ENCODE results near the gene HDAC9. TPM values are rescaled to one million over a fixed set of nuclear protein-coding genes. Genes with fewer than 3 reads are reported as not detected.

The HDAC9 gene
- total RNA-seq, 2 donors from 2014 or later, result 1.5 to 4.0 TPM

- Histone ChIP-seq H3K4me3 (ENCODE audit: low read length) (no peak overlapping the region), H3K9me3 (ENCODE audit: control insufficient read depth, low read length) (no peaks in the 10 kb centered on the region), H3K9ac (ENCODE audit: extremely low read depth, low read length, poor library complexity, severe bottlenecking) (no peak overlapping the region), H3K27me3 (ENCODE audit: control insufficient read depth, insufficient read depth, low read length, poor library complexity, severe bottlenecking) (no peaks in the 10 kb centered on the region), H3K4me1 (ENCODE audit: control insufficient read depth, insufficient read depth, low read length) (no peaks in the 10 kb centered on the region), H3K36me3 (ENCODE audit: control insufficient read depth, insufficient read depth, low read length) (no peaks in the 10 kb centered on the region), H3K27ac (ENCODE audit: low read depth, low read length) (no peak overlapping the region)
- Mint-ChIP-seq H3K9me3 (no peaks in the 10 kb centered on the region), H3K27ac (no peak overlapping the region), H3K4me1 (no peaks in the 10 kb centered on the region), H3K4me3 (no peak overlapping the region), H3K27me3 (ENCODE audit: insufficient read depth) (no peaks in the 10 kb centered on the region), H3K36me3 (ENCODE audit: low read depth) (no peaks in the 10 kb centered on the region)
- 100% methylated on average over 1 of the region's 1 CpG; no CpG with 5 or more reads in 1 of the 2 experiments for WGBS, 2 experiments (ENCODE audit: insufficient coverage in 1 of 2, insufficient read length in 1 of 2)
- no peak for TF ChIP-seq CTCF (conservative IDR thresholded peaks at IDR 0.05)
- no peak for DNase-seq
Observed at GRCh38 chr7:18667466-18667865, 171.9 kb downstream of the HDAC9 start.

- H3K27me3 ChIP-seq (ENCODE audit: control insufficient read depth, insufficient read depth, low read length, poor library complexity, severe bottlenecking), result no peaks in the 10 kb centered on the region
- H3K36me3 Mint-ChIP-seq (ENCODE audit: low read depth), result no peaks in the 10 kb centered on the region
- 75 to 95% methylated on average over 4 to 5 of the region's 5 CpGs for WGBS, 2 experiments (ENCODE audit: insufficient coverage in 1 of 2, insufficient read length in 1 of 2)
- H3K4me3 Mint-ChIP-seq, result no peak overlapping the region
- H3K27ac ChIP-seq (ENCODE audit: low read depth, low read length), result no peak overlapping the region
- H3K9ac ChIP-seq (ENCODE audit: extremely low read depth, low read length, poor library complexity, severe bottlenecking), result no peak overlapping the region
- no peaks in the 10 kb centered on the region for H3K27me3 Mint-ChIP-seq (ENCODE audit: insufficient read depth)
- no peak overlapping the region for H3K4me3 ChIP-seq (ENCODE audit: low read length)
- H3K36me3 ChIP-seq (ENCODE audit: control insufficient read depth, insufficient read depth, low read length), result no peaks in the 10 kb centered on the region
- no peaks in the 10 kb centered on the region for H3K9me3 Mint-ChIP-seq
- H3K4me1 ChIP-seq (ENCODE audit: control insufficient read depth, insufficient read depth, low read length), result no peaks in the 10 kb centered on the region
- peaks cover 7% of the 10 kb centered on the region for H3K4me1 Mint-ChIP-seq
- H3K9me3 ChIP-seq (ENCODE audit: control insufficient read depth, low read length), result no peaks in the 10 kb centered on the region
- no peak overlapping the region for H3K27ac Mint-ChIP-seq
- no peak for TF ChIP-seq CTCF (conservative IDR thresholded peaks at IDR 0.05)
- DNase-seq, result no peak
Observed at GRCh38 chr7:18671176-18671575, 175.6 kb downstream of the HDAC9 start.

- Mint-ChIP-seq H3K9me3 (no peaks in the 10 kb centered on the region), H3K36me3 (ENCODE audit: low read depth) (no peaks in the 10 kb centered on the region), H3K27ac (peak overlapping the region; percentile 13), H3K4me1 (peaks cover 7% of the 10 kb centered on the region), H3K27me3 (ENCODE audit: insufficient read depth) (no peaks in the 10 kb centered on the region), H3K4me3 (no peak overlapping the region)
- Histone ChIP-seq H3K9ac (ENCODE audit: extremely low read depth, low read length, poor library complexity, severe bottlenecking) (no peak overlapping the region), H3K9me3 (ENCODE audit: control insufficient read depth, low read length) (no peaks in the 10 kb centered on the region), H3K4me3 (ENCODE audit: low read length) (no peak overlapping the region), H3K4me1 (ENCODE audit: control insufficient read depth, insufficient read depth, low read length) (no peaks in the 10 kb centered on the region), H3K27me3 (ENCODE audit: control insufficient read depth, insufficient read depth, low read length, poor library complexity, severe bottlenecking) (no peaks in the 10 kb centered on the region), H3K27ac (ENCODE audit: low read depth, low read length) (no peak overlapping the region), H3K36me3 (ENCODE audit: control insufficient read depth, insufficient read depth, low read length) (no peaks in the 10 kb centered on the region)
- TF ChIP-seq CTCF (conservative IDR thresholded peaks at IDR 0.05), result no peak
- 55 to 78% methylated on average over 2 of the region's 2 CpGs for WGBS, 2 experiments (ENCODE audit: insufficient coverage in 1 of 2, insufficient read length in 1 of 2)
- no peak for DNase-seq
Observed at GRCh38 chr7:18675579-18675978, 180.0 kb downstream of the HDAC9 start.
